HG03139 (cell line): Measurements from ENCODE around the gene PRR5.
A peak's percentile ranks its signal among the peaks of the same experiment; 100 is the strongest.
"Not testable (repeated sequence)": the region's sequence is repeated elsewhere in the genome, so short reads cannot be mapped to it uniquely, and the experiment has no call there.

Experiments used
- ATAC-seq: cut with Tn5 transposase; IDR thresholded peaks from one replicate; pipeline ENCODE4 v1.9.1; 2021; ENCODE audit not compliant: unreplicated experiment

Gene PRR5

GRCh38 chr22:44673406-44673805 lies 28.6 kb upstream of the PRR5 start:
- ATAC-seq = no peak

GRCh38 chr22:44676066-44676440 lies 26.0 kb upstream of the PRR5 start:
- ATAC-seq = not testable (repeated sequence)

GRCh38 chr22:44676441-44677352 lies 25.3 kb upstream of the PRR5 start:
- ATAC-seq = no peak

GRCh38 chr22:44677353-44677840 lies 24.6 kb upstream of the PRR5 start:
- no peak for ATAC-seq

GRCh38 chr22:44677871-44678555 lies 24.0 kb upstream of the PRR5 start:
- no peak for ATAC-seq

GRCh38 chr22:44678556-44679305 lies 23.3 kb upstream of the PRR5 start:
- ATAC-seq = no peak

- ATAC-seq = not testable (repeated sequence)
Measured at GRCh38 chr22:44679306-44679647, 22.7 kb upstream of the PRR5 start.

GRCh38 chr22:44680058-44680457 lies 21.9 kb upstream of the PRR5 start:
- ATAC-seq = no peak

GRCh38 chr22:44680481-44680894 lies 21.5 kb upstream of the PRR5 start:
- ATAC-seq = no peak

- ATAC-seq = no peak
Measured at GRCh38 chr22:44682556-44683168, 19.3 kb upstream of the PRR5 start.

GRCh38 chr22:44683237-44683636 lies 18.8 kb upstream of the PRR5 start:
- no peak for ATAC-seq

GRCh38 chr22:44683881-44684280 lies 18.1 kb upstream of the PRR5 start:
- no peak for ATAC-seq

- ATAC-seq = peak; percentile 55
Measured at GRCh38 chr22:44684506-44685383, 17.3 kb upstream of the PRR5 start.

- ATAC-seq = no peak
Measured at GRCh38 chr22:44685384-44686056, 16.5 kb upstream of the PRR5 start.

GRCh38 chr22:44686873-44687600 lies 15.0 kb upstream of the PRR5 start:
- no peak for ATAC-seq

GRCh38 chr22:44689173-44689572 lies 12.8 kb upstream of the PRR5 start:
- no peak for ATAC-seq

- ATAC-seq = no peak
Measured at GRCh38 chr22:44689915-44690524, 12.0 kb upstream of the PRR5 start.
